Measurements from ENCODE around the gene VSX2.

VSX2 gene

DNA sequence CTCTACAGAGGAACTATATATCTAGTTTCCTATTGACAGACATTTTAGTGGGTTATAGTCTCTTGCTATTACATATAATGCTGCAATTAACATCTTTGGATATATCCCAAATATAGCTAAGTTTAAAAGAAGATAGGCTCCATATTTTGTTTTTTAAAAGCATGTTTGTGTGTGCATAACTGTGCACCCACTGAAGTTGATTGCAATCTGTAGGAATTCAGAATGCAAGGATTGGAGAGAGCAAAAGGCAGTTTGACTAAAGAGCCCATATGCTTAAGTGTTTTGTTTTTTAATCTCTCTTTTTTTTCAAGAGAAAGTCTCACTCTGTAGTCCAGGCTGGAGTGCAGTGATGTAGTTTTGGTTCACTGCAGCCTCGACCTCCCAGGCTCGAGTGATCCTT is 72.9 kb downstream of the VSX2 start:
- H3K4me1 ChIP-seq (ENCODE audit: control insufficient read depth, insufficient read depth, low read length), result no peaks in the 10 kb centered on the region
- POLR2A ChIA-PET, result interaction anchor here (1.4 kb wide), 1 partner anchor 9 kb away, joined by 3 read pairs; the partner anchor contains the start of gene ABCD4
- CTCF ChIA-PET, result interaction anchor here (0.7 to 2.6 kb wide), 2 partner anchors 11 to 14 kb away, joined by 3 to 9 read pairs; no protein-coding TSS in a partner anchor
- no peak for TF ChIP-seq ZNF707 (tag by site-specific recombination; IDR thresholded peaks at IDR 0.05)
- no peak for TF ChIP-seq ZNF558 (tag by site-specific recombination; IDR thresholded peaks at IDR 0.05)
- no peak for TF ChIP-seq ZNF600 (tag by site-specific recombination; IDR thresholded peaks at IDR 0.05)
- no peak for TF ChIP-seq FEZF1 (tag by site-specific recombination; IDR thresholded peaks at IDR 0.05)
- TF ChIP-seq HOXA7 (CRISPR knock-in tag; IDR thresholded peaks at IDR 0.05; ENCODE audit: borderline replicate concordance), result no peak
- TF ChIP-seq, protein P1, sequence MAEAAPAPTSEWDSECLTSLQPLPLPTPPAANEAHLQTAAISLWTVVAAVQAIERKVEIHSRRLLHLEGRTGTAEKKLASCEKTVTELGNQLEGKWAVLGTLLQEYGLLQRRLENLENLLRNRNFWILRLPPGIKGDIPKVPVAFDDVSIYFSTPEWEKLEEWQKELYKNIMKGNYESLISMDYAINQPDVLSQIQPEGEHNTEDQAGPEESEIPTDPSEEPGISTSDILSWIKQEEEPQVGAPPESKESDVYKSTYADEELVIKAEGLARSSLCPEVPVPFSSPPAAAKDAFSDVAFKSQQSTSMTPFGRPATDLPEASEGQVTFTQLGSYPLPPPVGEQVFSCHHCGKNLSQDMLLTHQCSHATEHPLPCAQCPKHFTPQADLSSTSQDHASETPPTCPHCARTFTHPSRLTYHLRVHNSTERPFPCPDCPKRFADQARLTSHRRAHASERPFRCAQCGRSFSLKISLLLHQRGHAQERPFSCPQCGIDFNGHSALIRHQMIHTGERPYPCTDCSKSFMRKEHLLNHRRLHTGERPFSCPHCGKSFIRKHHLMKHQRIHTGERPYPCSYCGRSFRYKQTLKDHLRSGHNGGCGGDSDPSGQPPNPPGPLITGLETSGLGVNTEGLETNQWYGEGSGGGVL (tag by site-specific recombination; IDR thresholded peaks at IDR 0.05), result no peak
- no peak for TF ChIP-seq ZNF624 (tag by site-specific recombination; IDR thresholded peaks at IDR 0.05)
- TF ChIP-seq ZNF621 (tag by site-specific recombination; IDR thresholded peaks at IDR 0.05), result no peak
- no peak for TF ChIP-seq ZNF426 (tag by site-specific recombination; IDR thresholded peaks at IDR 0.05)
- no peak for TF ChIP-seq ZNF133 (tag by site-specific recombination; IDR thresholded peaks at IDR 0.05)
- TF ChIP-seq, protein P2, sequence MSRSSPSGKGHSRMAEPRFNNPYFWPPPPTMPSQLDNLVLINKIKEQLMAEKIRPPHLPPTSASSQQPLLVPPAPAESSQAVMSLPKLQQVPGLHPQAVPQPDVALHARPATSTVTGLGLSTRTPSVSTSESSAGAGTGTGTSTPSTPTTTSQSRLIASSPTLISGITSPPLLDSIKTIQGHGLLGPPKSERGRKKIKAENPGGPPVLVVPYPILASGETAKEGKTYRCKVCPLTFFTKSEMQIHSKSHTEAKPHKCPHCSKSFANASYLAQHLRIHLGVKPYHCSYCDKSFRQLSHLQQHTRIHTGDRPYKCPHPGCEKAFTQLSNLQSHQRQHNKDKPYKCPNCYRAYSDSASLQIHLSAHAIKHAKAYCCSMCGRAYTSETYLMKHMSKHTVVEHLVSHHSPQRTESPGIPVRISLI (tag by site-specific recombination; IDR thresholded peaks at IDR 0.05), result no peak
- TF ChIP-seq ZNF510 (tag by site-specific recombination; IDR thresholded peaks at IDR 0.05; ENCODE audit: insufficient replicate concordance), result no peak
- TF ChIP-seq ZNF747 (tag by site-specific recombination; IDR thresholded peaks at IDR 0.05), result no peak
- TF ChIP-seq SCRT1 (tag by site-specific recombination; IDR thresholded peaks at IDR 0.05; ENCODE audit: borderline replicate concordance), result no peak
- no peak for TF ChIP-seq ZNF404 (tag by site-specific recombination; IDR thresholded peaks at IDR 0.05)
- no peak for TF ChIP-seq ZNF837 (tag by site-specific recombination; IDR thresholded peaks at IDR 0.05)
- no peak for TF ChIP-seq SALL2 (tag by site-specific recombination; IDR thresholded peaks at IDR 0.05; ENCODE audit: borderline replicate concordance)
- no peak for TF ChIP-seq GLI2 (tag by site-specific recombination; IDR thresholded peaks at IDR 0.05; ENCODE audit: borderline replicate concordance, low read depth)
- TF ChIP-seq, protein P3, sequence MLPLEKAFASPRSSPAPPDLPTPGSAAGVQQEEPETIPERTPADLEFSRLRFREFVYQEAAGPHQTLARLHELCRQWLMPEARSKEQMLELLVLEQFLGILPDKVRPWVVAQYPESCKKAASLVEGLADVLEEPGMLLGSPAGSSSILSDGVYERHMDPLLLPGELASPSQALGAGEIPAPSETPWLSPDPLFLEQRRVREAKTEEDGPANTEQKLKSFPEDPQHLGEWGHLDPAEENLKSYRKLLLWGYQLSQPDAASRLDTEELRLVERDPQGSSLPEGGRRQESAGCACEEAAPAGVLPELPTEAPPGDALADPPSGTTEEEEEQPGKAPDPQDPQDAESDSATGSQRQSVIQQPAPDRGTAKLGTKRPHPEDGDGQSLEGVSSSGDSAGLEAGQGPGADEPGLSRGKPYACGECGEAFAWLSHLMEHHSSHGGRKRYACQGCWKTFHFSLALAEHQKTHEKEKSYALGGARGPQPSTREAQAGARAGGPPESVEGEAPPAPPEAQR (tag by site-specific recombination; IDR thresholded peaks at IDR 0.05), result no peak
- H3K4me3 ChIP-seq (ENCODE audit: low read depth, low read length), result no peak overlapping the region
- no peaks in the 10 kb centered on the region for H3K9me3 ChIP-seq (ENCODE audit: control insufficient read depth, insufficient read depth, low read depth, low read length)
- no peak overlapping the region for H3K27ac ChIP-seq (ENCODE audit: extremely low read depth, low read depth, low read length)
- H3K36me3 ChIP-seq (ENCODE audit: control insufficient read depth in 2 of 2, insufficient read depth in 1 of 2, low read length in 2 of 2), result no peaks in the 10 kb centered on the region
